ENCODE data around the gene CTDSPL. TPM values are rescaled to one million over a fixed set of nuclear protein-coding genes. Genes with fewer than 3 reads are reported as not detected.

CTDSPL gene
- total RNA-seq, 1 experiment from 2014 or later: 81.9 TPM

GRCh38 chr3:38021196-38021595, 159.5 kb downstream of the CTDSPL start:
- no peak overlapping the region for H3K27ac Mint-ChIP-seq (ENCODE audit: unreplicated experiment)
- peaks cover 29% of the 10 kb centered on the region for H3K4me1 Mint-ChIP-seq (ENCODE audit: low read depth, unreplicated experiment)
- BruUV-seq (replicated peaks): no TSS peak
- no peak for DNase-seq
- intact Hi-C loops (cut with micrococcal nuclease; ENCODE audit: unreplicated experiment): no loop called here
- no peaks in the 10 kb centered on the region for H3K27me3 Mint-ChIP-seq (ENCODE audit: unreplicated experiment)
- no peak overlapping the region for H3K4me3 Mint-ChIP-seq (ENCODE audit: low read depth, unreplicated experiment)
- CTCF ChIA-PET: no interaction called here
- peaks cover 23% of the 10 kb centered on the region for H3K36me3 Mint-ChIP-seq (ENCODE audit: insufficient read depth, unreplicated experiment)
- H3K9me3 Mint-ChIP-seq (ENCODE audit: low read depth, unreplicated experiment): no peaks in the 10 kb centered on the region
- TF ChIP-seq CTCF (IDR thresholded peaks at IDR 0.05; ENCODE audit: unreplicated experiment): no peak

GRCh38 chr3:38022301-38022700, 160.6 kb downstream of the CTDSPL start:
- no peak for DNase-seq
- intact Hi-C loops (cut with micrococcal nuclease; ENCODE audit: unreplicated experiment): no loop called here
- CTCF ChIA-PET: no interaction called here
- no TSS peak for BruUV-seq (replicated peaks)
- Mint-ChIP-seq H3K36me3 (ENCODE audit: insufficient read depth, unreplicated experiment) (peaks cover 23% of the 10 kb centered on the region), H3K9me3 (ENCODE audit: low read depth, unreplicated experiment) (no peaks in the 10 kb centered on the region), H3K27ac (ENCODE audit: unreplicated experiment) (no peak overlapping the region), H3K4me1 (ENCODE audit: low read depth, unreplicated experiment) (peaks cover 30% of the 10 kb centered on the region), H3K4me3 (ENCODE audit: low read depth, unreplicated experiment) (no peak overlapping the region), H3K27me3 (ENCODE audit: unreplicated experiment) (no peaks in the 10 kb centered on the region)
- TF ChIP-seq CTCF (IDR thresholded peaks at IDR 0.05; ENCODE audit: unreplicated experiment): no peak

- Mint-ChIP-seq H3K27ac (ENCODE audit: unreplicated experiment) (no peak overlapping the region), H3K9me3 (ENCODE audit: low read depth, unreplicated experiment) (no peaks in the 10 kb centered on the region), H3K4me1 (ENCODE audit: low read depth, unreplicated experiment) (peaks cover 30% of the 10 kb centered on the region), H3K27me3 (ENCODE audit: unreplicated experiment) (no peaks in the 10 kb centered on the region), H3K36me3 (ENCODE audit: insufficient read depth, unreplicated experiment) (peaks cover 23% of the 10 kb centered on the region), H3K4me3 (ENCODE audit: low read depth, unreplicated experiment) (peak overlapping the region; percentile 93)
- TF ChIP-seq CTCF (IDR thresholded peaks at IDR 0.05; ENCODE audit: unreplicated experiment): no peak
- no peak for DNase-seq
- intact Hi-C loops (cut with micrococcal nuclease; ENCODE audit: unreplicated experiment): no loop called here
- CTCF ChIA-PET: no interaction called here
- no TSS peak for BruUV-seq (replicated peaks)
These were observed 161.4 kb downstream of the CTDSPL start for GRCh38 chr3:38022896-38023709.

GRCh38 chr3:38026856-38027255, 165.2 kb downstream of the CTDSPL start:
- DNase-seq: no peak
- no peak overlapping the region for H3K27ac Mint-ChIP-seq (ENCODE audit: unreplicated experiment)
- BruUV-seq (replicated peaks): no TSS peak
- TF ChIP-seq CTCF (IDR thresholded peaks at IDR 0.05; ENCODE audit: unreplicated experiment): no peak
- no peaks in the 10 kb centered on the region for H3K27me3 Mint-ChIP-seq (ENCODE audit: unreplicated experiment)
- peaks cover 33% of the 10 kb centered on the region for H3K4me1 Mint-ChIP-seq (ENCODE audit: low read depth, unreplicated experiment)
- no peak overlapping the region for H3K4me3 Mint-ChIP-seq (ENCODE audit: low read depth, unreplicated experiment)
- no peaks in the 10 kb centered on the region for H3K9me3 Mint-ChIP-seq (ENCODE audit: low read depth, unreplicated experiment)
- intact Hi-C loops (cut with micrococcal nuclease; ENCODE audit: unreplicated experiment): no loop called here
- peaks cover 36% of the 10 kb centered on the region for H3K36me3 Mint-ChIP-seq (ENCODE audit: insufficient read depth, unreplicated experiment)
- CTCF ChIA-PET: no interaction called here
